GM18907 (cell line): ENCODE measurements around the gene DISC1.
"Not testable (repeated sequence)": the region's sequence is repeated elsewhere in the genome, so short reads cannot be mapped to it uniquely, and the experiment has no call there.

ENCODE experiments used
- ATAC-seq: cut with Tn5 transposase; IDR thresholded peaks from one replicate; pipeline ENCODE4 v1.9.1; 2021; ENCODE audit warnings: mild to moderate bottlenecking, moderate library complexity; ENCODE audit not compliant: unreplicated experiment

DISC1 gene

DNA sequence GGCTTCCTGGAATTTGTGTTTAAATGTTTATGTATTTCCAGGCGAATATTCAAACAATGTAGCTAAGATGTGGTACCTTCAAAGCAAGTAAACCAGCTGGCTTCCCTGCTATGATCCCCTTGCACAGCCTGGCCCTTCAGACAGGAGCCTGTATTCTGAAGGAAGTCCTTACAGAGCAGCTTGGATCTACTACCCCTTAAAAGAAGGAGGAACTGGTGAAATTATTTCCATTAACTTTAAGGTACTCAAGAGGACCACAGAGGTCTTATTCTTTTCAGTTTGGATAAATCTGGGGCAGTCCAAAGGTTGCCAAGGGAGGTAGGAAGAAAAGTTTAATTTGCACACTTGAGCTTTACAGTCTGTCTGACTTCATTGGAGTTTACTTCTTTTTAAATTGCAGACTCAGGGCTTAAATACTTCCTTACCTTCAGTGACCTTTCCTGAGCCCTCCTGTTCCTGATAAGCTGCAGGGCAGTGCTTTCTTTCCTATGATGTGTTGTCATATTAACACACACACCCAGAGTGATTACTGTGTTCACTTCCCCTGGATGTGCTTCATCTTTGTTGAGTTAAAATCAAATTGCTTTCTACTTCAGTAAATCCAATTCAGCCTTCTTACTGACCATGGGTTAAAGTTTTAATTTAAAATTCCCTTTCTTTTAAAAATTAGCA, 40.5 kb downstream of the DISC1 start:
- no peak for ATAC-seq

GRCh38 chr1:231667896-231668506, 41.4 kb downstream of the DISC1 start:
- no peak for ATAC-seq

GRCh38 chr1:231668826-231669225, 42.2 kb downstream of the DISC1 start:
- ATAC-seq = no peak

GRCh38 chr1:231669864-231670621, 43.5 kb downstream of the DISC1 start:
- not testable (repeated sequence) for ATAC-seq

DNA sequence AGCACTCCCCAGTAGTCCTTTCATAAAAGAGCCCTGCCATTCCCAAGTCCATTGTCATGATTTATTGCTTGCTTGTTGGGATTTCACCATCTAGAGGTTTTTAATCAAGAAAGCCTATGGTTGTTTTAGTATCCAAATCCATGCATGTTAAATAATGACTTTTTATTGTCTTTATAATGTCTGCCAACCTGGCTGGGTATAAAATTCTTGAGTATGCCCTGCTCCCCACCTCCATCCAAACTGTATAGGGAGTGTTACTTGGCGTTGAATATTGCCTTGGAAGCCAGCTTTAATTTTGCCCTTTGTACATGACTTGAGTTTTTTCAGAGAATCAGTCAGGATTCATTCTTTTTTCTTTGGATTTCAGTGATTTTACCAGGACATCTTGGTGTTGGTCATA, 44.2 kb downstream of the DISC1 start:
- ATAC-seq = no peak

DNA sequence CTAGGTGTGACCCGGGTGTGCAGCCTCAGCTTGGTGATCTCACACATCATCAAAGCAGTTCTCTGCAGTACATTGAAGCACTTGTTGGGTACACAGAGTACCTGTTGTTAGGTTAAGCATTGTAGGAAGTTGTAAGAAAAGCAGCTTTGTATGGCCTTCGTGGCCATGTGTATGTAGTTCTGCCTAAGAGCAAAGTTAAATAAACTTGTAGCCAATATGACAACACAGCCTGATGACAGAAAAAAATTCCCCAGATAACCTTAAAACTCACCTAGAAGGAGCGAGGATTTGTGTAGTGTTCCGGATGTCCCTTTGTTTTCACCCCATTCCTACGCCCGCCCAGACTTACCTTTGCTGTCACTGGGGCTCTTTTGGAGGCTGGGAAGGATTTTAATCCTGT, 48.0 kb downstream of the DISC1 start:
- no peak for ATAC-seq

DNA sequence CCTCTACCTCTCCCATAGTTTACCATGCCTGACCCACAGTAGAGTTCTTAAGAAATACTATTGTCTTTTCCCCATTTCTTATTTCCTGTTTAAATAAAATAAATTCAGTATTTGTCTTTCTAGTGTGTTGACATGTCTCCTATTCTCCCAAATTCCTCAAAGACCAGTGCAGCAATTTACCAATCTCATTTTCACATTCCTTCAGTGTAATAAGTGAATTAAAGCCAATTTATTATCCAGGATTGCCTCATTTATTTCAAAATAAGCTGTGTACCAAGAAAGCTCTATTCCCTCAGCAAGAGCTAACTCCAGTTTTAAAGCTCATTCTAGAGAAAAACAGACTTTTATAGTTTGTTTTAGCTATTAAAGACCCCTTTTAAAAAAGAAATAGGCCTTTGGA, 49.9 kb downstream of the DISC1 start:
- no peak for ATAC-seq

GRCh38 chr1:231677442-231677841, 50.9 kb downstream of the DISC1 start:
- no peak for ATAC-seq

DNA sequence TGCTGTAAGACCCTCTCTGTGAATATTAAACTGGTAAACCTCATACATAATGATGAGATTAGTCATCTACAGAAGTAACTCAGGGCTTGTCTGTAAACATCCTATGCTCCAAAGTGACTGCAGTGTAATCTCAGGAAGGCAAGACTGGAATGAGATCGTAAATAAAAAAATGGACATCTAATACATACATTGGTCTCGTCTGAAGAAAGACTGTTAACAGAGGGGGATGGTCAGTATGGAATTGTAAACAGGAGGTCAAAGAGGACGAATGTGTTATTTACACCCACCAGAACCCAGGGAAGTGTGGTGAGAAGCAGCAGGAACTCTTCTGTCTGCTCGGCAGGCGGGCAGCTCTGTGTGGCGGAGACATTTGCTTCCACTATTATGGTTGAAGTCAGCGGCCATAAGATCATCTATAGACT, 51.4 kb downstream of the DISC1 start:
- ATAC-seq = no peak

- no peak for ATAC-seq
Measured at GRCh38 chr1:231679109-231679508, 52.5 kb downstream of the DISC1 start.

DNA sequence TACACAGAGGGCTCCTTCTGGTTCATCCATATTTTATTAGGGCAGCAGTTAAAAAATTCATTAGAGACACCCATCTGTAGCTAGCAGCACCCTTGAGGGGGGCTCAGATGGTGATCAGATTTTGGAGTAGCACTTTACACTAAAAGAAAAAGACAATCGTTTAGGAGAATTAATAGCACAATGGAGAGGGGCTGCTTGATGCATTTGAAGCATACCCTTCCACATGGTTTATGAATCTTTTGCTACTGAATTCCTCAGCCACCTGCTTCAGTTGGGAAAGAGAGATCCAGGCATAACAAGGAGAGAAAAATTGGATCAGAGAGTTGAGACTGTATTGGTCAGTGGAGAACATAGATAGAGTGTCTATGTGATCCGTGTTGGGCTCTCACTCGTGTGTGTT, 54.4 kb downstream of the DISC1 start:
- ATAC-seq = no peak

DNA sequence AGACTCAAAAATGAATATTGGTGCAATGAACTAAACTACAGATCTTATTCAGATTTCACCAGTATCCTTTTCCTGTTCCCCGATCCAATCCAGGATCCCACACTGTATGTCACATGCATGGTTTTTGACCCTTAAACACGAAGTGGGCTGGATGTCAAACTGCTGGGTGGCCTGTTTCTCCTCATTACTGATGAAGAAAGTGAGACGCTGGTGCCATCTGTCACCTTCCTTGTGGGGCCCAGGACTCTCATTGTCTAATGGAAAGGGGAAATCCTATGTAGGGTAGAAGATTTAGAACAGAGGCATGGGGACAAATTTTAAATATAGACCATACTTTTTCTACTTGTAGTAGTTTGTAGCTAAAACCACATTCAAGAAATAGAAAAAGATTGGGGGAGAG, 56.2 kb downstream of the DISC1 start:
- no peak for ATAC-seq

DNA sequence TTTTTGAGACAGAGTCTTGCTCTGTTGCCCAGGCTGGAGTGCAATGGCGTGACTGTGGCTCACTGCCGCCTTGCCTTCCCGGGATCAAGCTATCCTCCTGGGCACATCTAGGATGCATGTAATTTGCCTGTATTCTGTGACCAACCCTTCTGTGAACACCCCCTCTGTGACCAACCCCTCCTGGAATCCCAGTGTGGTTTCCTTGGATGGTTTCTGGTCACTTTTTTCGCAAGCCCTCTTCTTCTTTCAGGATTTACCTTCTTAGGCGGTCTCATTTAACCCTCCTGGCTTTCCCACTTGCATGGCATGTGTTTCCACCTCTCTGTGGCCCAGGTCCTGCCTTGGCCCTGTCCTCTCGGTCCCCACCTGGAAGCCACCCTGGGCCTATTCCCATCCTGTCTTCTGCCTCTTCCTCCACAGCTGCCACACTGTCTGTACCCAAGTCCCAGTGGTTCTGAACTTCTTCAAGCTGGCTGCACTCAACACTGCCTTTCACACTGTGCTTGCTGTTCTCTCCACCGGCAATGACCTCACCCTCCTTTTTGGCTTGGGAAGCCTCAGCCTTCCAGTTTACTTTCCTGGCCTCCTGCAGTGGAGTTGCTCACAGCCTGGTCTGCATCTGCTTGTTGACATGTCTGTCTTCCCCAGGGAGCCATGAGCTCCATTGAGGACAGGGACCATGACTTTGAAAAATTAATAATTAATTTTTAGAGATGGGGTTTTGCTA, 57.0 kb downstream of the DISC1 start:
- ATAC-seq = no peak

DNA sequence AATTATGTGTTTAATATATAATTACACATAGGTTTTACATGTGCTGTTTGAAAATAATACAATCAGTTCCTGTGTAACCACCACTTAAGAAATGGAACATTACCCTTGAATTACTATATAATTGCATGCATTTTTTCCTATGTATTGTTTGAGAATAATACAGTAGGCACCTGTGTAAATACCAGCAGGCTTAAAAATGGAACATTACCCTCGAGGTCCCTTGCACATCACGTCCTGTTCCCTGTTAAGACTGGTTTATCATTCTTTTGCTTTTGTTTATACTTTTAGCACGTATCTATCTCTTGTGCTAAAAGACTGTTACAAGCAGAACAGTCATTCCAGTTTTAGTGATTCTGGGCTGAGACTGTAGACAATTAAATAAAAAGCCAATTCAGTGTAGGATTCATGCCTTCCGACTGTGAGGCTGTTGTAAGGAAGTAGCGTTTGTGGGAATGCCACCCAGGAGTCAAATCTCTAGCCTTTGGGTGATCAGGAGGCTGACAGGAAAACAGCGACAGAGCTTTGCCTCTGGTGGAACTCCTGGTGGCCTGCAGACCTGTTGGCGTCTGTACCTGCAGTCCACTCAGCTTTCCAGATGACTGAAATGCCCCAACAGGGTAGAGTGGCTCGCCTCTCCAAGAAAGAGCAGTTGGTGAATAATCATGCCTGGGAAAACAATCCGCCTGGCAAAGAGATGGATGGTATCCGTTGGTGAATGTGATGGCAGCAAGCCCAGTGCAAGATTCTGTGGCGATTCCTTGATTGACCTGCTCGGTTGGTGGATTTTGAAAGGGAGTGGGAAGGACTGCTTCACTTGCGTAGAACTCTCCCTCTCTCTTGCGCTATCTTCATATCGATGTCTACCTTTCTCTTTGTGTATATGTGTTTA, 58.0 kb downstream of the DISC1 start:
- ATAC-seq = no peak

GRCh38 chr1:231686384-231686783, 59.8 kb downstream of the DISC1 start:
- ATAC-seq = no peak

DNA sequence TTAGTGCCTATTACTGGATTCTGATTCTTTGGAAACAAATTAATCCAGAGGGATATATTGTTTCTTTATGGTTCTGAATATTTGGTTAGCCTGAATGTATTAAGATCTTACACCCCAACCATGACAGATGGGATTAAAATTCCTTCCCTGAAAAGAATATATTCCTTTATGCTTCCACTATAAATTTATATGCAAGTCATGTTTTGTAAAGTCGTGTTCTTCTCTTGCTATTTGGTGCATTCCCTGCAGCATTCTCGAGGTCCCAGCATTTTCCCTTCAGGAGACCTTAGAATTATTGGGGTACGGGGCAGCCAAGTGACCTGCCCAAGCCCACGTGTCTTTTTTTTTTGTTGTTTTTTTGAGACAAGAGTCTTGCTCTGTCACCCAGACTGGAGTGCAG, 62.4 kb downstream of the DISC1 start:
- ATAC-seq = no peak

- no peak for ATAC-seq
Measured at GRCh38 chr1:231690059-231690458, 63.5 kb downstream of the DISC1 start.

DNA sequence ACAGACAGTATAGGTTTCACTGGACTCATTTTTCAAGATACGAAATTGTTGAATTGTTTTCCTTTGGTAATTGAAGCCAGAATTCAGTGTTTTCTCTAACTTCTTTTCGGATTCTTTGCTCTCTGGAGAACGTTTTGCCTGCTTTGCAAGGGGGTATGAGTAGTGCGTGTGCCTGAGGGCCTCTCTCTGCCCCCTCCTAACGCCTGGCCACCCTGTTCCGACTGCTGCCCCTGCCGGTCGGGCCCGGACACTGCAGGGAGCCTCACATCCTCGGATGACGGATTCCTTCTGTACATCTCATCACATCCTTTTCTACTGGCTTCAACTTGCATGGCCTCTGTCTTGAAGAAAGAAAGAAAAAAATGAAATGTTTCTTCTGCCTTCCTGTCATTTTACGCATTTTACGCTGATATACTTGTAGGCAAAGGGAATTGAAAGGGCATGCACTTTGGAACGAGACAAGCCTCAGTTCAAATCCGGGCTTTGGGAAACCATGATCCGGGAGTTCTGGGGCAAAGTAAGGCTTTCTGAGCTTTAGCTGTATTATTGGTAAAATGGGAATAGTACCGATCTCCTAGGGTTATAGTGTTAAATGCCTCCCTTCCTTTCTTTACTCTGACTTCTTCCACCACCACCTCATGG, 65.1 kb downstream of the DISC1 start:
- ATAC-seq = no peak

GRCh38 chr1:231693361-231694074, 66.9 kb downstream of the DISC1 start:
- no peak for ATAC-seq
